GM21529 (cell line): ENCODE data around the gene FAM120A.
"Not testable (repeated sequence)": the region's sequence is repeated elsewhere in the genome, so short reads cannot be mapped to it uniquely, and the experiment has no call there.

ENCODE experiments used
- ATAC-seq: cut with Tn5 transposase; IDR thresholded peaks from one replicate; pipeline ENCODE4 v1.9.1; 2021; ENCODE audit not compliant: unreplicated experiment

Gene FAM120A

DNA sequence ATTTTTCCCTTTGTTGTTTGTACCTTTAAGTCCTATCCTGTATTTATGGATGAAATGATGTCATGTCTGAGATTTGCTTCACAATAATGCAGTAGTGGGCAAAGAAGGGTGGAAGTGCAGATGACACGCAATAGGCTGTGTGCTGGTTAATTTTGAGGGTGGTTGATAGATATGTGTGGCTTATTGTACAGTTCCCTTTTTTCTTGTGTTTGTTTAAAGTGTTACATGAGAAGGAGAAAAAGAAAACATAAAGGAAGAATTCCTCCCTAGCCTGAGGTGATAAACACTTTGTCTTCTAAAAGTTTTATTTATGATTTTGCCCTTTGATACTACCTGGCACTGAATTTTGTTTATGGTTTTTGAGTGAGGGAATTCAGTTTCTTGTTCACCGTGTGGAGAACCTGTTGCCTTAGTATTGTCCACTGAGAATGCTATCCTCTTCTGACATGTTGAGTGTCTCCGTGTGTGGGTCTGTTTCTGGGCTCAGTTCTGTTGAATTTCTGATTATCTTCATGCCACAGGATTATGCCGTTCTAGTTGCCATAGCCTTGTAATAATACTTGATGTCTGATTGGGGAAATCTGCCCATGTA, 54.2 kb downstream of the FAM120A start:
- ATAC-seq = no peak

DNA sequence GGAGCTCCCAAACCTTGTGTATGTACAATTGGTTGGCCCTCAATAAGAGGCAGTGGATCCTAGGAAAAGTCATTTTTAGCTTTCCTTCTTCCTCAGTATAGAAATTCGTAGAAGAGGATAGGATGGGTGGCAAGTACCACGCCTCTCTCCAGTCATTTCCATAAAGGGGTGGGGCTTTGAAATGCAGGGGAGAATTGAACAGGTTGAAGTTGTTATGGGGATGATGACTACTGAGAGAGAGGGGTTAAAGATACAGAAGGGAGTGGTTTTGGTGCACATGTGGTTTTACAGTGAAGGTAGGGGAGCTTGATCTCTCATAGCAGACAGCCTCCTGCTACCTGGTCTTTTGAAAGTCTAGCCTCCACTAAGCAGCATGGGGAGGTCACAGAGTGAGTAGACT, 56.3 kb downstream of the FAM120A start:
- ATAC-seq = no peak

DNA sequence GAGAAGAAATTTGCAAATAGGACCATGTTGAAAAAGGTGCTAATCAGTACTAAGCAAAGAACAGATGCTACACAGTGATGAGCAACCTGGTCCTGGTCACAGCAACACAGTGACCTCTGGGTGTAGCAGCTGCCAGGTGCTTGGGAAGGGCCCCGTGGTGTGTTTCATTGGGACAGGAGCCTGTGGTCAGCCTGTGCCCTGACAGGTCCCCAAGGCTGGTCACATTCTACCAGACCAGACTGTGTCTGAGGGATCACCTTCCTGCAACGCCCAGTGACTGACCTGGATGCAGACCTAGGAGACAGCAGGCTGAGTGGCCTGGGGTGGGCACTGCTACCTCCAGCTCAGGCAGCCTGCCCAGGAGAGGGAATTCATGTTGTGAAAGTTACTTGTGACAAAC, 56.7 kb downstream of the FAM120A start:
- no peak for ATAC-seq

DNA sequence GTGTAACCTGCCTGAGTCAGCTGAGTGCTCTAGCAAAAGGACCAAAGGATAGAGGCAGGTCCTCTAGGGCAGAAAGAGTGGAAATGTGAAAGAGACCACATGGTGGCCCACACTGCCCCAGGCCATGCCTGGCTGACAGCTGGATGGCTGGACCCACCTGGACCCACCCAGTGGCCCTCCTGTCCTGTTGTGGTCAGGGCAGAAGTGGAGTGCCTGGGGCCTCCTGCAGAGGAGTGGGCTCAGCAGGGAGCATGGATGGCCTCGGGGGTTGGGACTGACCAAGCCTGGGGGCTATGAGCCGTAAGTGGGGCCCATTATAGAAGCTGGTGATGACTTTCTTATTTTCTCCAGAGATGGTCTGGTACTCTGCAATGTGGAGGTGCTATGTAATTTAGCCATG, 57.6 kb downstream of the FAM120A start:
- no peak for ATAC-seq

DNA sequence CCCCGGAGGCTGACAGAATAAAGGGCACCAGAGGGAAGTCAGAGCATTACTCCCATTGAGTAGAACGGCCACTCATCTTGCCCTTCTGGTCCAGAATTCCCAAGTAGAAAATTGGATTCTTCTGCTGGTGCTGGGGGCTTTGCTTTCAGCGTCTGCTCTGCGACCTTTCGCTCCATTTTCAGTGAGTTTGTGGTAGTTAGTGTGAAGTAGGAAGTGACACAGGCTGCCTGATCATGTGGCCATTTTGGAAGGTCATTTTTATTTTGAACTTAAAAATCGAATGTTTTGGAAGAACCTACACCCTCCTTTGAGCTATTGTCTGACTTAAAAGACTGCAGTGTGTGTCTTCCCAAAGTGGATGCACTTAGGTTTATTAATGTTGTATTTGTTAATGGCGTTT, 58.6 kb downstream of the FAM120A start:
- no peak for ATAC-seq

DNA sequence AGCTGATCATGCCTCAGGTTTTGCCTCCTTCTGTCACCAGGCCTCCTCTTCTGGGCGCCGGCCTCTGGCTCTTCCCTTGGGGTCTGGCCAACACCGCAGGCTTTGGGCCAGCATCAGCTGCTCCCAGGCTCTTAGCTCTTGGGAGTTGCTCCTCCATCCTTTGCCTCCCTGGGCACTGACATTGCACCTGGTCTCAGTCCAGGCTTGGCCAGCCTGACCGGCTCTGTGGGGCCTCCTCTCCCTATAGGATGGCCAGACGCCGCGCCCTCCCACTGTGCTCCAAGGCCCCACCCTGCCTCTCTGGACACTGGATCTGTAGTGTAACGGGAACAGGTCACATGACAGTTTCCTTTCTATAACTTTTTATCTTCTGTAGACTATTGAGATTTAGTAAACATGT, 59.7 kb downstream of the FAM120A start:
- not testable (repeated sequence) for ATAC-seq

DNA sequence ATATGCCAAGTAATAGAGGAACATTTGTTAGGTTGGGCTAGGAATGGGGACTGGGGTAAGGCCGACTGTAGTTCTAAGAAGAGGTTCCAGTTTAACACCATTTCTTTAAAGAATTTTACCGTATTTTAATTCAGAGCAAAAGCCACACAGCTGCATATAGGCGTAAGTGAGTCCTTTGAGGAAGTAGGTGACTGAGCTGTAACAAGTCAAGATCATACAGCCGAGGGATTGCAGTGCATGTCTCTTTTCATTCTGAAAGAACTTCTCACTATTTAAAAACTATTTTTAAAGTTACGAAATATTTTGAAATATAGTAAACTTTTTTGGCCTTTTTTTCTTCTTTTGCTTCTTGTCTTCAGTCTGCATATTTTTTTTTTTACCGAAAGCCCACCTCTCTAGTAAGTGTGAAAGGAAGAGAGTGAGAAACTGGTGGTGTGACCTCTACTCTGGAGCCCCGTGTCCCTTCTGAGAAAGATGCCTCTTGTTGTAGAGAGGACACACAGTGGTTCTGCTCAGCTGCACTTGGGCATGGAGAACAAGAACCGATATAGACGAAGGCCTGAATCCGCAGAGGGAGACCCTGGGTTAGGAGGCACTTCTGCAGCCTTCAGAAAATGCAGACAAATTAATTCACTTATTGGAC, 60.8 kb downstream of the FAM120A start:
- ATAC-seq = not testable (repeated sequence)

DNA sequence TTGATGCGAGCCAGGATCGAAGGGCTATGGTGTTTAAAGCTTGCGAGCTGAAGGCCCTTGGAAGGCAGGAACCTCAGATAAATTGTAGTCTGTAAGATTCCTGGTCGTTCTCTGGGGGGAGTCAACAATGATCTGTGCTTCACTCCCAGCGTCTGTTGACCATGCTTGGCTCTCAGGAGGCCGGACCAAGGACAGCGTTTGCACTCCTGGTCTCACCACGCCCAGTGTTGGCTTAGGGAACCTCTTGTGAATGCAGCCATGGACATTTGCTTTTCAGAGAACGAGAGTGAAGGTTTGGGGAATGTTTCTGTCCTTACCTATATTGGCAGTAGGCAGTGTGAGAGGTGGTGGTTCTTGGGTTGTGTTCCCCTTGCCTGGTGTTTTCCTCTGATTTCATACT, 62.1 kb downstream of the FAM120A start:
- ATAC-seq = no peak

DNA sequence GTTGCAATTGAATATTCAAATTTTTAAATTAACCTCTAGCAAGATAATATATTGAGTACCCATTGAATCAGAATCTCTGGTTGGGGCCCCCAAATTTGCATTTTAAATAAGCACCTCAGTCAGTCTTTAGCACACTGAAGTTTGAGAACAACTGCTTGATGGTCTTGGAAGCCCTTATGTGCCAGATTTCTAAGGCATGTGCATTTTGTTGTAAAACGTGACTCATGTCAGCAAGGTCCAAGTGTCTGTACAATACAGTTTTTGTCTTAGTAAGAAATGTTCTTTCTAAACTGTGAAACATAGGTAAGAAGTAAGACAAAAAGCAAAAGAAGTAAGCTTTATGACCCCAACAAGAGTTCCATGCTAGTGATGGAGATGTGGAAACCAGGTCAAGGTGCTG, 65.8 kb downstream of the FAM120A start:
- ATAC-seq = no peak

DNA sequence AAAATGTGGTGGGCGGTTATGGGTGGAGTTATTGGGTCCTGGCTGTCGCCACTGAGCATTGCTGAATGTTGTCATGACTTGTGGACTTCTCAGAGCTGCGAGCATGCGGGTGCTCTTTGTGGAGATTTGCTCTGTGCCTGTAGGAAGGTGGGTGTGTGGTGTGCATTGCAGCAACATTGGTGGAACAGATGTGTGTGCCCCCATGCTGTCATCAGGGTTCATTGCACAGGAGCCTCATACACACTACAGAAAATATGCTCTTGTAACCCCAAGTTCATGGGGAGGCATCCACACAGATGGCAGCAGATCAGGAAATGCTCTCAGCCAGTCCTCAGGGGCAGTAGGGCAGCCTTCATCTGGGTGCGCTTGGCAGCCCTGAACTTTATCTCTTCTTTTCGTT, 69.0 kb downstream of the FAM120A start:
- no peak for ATAC-seq

DNA sequence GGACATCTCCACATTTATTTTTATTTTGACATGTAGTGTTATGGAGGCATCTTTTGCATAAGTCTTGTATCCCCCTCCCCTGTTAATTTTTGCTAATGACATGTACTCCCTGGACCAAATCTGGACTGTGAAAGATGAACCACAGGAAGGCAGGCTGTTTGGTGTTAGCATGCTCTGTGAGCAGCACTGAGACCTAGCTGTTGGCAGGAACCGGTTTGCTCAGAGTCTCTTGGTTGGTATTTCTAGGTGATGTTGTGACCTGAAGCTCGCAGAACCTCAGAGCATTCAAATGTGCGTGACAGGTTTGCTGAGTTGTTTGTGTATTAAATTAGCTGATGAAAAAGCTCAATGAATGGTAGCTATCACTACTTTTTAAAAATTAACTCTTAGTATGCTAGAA, 71.3 kb downstream of the FAM120A start:
- ATAC-seq = no peak

DNA sequence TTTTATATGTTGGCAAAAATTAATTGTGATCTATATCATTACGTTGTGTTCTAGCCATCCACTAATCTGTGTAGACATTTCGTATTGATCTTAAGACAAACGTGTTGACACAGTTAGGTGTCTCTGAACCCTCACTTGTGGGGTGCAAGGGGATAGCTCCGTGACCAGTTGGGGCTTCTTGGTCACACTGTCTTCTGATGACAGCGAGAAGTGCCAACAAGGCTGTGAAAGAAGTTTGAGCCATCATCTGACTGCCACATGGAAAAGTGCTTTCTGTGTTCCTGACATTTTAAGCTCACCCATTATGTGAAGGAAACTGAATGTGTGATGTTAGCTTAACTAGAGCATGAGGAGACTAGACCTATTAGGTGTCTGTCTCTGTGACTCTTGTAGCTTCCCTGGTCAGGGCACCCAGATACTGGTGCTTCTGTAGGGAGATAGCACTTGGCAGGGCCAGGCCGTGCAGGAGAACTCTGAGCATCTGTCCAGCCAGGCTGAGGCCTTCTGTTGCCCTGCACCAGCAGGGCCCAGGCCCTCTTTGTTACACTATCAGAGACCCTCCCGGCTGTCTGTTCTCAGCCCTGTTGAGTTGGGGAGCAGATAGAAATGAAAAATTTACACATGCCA, 72.1 kb downstream of the FAM120A start:
- no peak for ATAC-seq

DNA sequence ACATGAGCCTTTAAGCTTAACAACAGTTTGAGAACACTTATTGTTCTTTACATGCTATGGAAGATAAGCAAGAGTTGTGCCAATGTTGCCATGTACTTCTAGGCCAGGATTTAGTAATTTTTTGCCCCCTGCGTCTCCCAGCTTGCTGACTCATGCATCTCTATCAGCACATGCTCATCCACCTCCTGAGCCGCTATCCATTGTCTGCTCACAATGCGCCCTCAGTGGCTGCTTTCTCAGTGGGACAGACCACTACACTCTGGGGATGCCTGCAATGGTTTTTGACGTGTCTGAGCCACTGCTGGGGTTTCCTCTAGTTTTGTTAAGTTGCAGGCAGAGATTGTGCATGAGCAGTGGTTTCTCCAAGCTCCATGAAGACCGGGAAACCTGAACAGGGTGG, 74.0 kb downstream of the FAM120A start:
- ATAC-seq = no peak

DNA sequence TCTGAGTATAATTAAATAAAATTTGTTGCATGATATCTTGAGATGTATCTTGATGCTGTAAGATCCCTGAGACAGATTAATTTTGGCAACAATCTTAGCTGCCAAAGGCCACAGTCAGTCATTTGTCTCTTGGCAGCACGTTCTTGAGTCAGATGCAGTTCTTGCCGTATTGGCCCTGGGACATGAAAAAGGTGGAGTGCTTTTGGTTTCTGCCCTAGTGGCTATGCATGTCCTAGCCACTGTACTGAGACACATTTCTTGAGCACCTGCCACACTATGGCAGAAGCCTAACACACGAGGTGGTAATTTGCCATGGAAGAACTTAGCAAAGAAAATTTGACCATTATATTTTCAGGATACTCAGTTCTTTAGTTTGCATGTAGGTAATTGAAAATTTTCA, 79.9 kb downstream of the FAM120A start:
- no peak for ATAC-seq

DNA sequence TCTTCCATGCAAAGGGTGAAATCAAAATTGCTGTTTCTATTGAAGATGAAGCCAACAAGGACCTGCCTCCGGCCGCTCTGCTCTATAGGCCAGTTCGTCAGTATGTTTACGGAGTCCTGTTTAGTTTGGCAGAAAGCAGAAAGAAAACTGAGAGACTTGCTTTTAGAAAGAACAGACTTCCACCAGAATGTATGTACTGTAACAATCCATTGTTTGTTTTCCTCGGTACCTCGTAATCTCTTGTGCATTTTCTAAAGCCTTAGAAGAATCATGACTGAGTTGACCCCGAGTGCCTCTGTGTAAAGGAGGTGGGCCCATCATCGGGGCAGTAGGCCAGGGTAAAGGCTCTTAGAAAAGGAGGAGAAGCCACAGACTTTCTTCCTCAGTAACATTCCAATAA, 80.7 kb downstream of the FAM120A start:
- no peak for ATAC-seq

DNA sequence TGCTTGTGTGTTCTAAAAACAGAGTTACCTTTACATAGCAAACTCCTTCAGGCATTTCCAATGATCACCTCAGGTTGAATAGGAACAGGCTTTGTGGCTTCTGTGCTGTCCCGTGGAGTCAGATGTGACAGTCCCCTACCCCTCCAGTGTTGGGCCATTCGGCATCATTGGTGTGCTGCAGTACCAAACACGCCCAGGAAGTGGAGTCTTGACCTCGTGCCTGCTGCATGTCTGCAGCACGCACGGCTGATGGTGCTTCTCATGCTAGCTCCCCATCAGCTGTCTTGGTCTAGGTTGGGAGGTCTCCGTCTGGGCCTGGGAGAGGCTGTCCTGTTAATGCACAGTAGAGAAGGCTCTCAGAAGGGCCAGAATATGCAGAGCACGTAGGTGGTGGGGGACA, 82.4 kb downstream of the FAM120A start:
- no peak for ATAC-seq

DNA sequence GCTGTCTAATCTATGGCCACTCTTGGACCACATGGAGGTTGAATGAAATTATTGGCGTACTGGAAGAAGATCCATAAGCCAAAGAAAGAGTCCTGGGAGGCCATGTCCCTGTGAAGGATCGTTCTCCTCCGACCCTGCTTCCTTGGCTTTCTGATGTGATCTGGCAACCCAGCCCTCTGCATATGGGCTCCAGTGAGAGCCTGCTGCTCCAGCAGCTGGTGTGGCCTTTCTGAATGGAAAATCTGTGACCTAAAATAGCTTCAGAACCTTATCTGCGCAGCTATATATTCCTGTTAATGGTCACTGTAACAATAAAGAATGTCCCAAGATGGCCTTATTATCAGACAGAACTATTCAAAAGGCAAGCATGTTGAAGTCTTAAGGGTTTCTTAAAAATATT, 84.7 kb downstream of the FAM120A start:
- ATAC-seq = no peak

DNA sequence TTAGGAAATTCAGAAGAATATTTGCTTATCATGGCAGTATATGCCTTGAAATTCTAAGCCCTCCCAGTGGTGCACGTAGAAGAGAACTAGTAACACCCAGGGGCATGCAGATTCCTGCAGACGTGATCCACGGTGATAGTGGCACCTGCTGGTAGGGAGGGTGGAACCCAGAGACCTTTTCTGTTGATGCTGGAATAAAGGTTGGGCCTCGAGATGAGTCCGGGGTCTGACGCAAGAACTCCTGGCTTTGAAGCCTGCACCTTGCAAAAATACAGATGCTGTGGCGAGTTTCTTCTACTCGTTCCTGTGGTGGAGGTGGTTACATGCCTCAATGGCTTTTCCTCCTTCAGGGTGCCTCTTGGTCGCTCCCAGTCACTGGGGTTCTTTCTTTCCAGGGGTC, 85.4 kb downstream of the FAM120A start:
- no peak for ATAC-seq

DNA sequence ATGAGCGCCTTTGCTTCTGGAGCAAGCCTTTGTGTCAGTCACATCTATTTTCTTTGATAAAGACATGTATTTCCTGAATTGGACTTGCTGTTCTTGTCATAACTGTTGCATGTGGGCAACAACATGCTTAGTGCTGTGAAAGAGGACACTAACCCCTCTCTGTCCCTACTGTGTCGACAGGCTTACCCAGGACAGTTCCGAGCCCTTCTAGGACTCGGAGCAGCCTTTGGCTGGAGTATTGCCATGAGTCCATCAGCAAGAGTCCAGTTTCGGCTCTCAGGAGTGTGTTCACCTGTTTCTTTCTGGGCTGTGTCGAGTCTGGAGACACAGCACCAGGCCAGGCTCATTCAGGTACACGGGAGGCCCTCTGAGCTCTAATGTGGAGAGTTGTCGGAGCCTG, 88.8 kb downstream of the FAM120A start:
- no peak for ATAC-seq

DNA sequence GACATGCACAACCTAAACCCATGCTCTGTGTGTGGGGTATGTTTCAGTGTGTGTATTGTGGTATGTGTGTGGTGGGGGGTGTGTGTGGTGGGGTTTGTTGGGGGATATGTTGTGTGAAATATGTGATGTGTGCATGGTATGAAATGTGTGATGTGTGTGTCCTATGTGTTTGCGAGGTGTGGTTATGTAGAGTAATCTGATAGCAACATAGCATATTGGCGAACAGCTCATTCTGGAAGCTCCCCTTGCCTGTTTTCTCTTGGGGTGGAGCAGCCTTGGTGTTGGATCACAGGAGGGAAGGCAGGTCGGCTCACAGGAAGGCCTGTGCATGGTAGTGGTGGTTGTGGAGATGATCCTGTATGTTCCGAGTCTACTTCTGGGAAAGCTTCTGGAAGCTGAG, 89.5 kb downstream of the FAM120A start:
- no peak for ATAC-seq

DNA sequence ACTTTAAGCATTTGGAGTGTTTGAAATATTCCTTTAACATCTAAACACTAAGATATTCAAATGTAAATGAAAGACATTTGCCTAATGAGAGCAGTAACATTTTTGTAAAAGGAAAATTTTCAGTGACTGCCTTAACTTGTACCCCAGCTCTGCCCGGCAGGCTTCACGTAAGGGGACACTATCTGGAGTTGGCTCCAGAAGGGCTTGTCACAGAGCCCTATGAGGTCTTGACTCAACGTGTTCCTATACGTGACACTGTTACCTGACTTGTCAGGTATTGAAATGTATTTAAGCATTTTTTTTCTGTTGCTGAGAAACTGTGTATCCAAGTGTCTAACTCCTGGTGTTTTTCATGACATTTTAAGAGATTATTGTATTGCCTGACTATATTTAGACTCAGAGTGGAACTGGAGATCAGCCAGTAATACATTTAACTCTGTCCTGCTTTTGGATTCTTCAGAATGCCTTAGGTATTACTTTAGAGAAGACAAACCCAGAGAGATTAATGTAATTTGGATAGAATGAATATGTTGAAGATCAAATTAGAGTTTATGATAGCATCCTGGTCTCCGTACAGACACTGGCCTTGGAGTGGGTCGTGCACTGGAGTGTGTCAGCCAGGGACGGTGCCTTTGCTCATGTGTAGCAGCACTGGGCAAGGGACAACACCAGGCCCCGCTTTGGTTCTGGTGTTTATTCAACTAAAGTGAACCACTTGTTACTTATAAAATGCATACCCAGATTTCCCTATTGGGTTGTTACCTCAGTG, 90.3 kb downstream of the FAM120A start:
- no peak for ATAC-seq

DNA sequence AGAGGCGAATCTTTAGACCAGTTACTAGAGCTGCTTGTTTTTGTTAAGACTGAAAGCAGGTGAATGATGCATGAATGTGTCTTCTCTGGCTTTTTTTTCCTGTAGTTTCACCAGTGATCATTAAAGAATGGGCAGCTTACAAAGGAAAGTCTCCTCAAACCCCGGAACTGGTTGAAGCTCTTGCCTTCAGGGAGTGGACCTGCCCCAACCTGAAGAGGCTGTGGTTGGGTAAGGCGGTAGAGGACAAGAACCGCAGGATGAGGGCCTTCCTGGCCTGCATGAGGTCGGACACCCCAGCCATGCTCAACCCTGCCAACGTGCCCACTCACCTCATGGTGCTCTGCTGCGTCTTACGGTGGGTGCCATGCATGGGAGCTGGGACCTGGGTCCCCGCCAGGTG, 91.6 kb downstream of the FAM120A start:
- ATAC-seq = no peak
